Measurements from ENCODE around the gene ENOSF1. TPM values are rescaled to one million over a fixed set of nuclear protein-coding genes. Genes with fewer than 3 reads are reported as not detected.

The ENOSF1 gene
- total and polyA plus RNA-seq, 10 of the 15 experiments (the other 5 are each of a cell fraction or from before 2014, with no cell fraction given) = 12.5 to 43.3 (median 29.5) TPM

GRCh38 chr18:676069-676468, 36.4 kb downstream of the ENOSF1 start:
- TF ChIP-seq, protein P1, sequence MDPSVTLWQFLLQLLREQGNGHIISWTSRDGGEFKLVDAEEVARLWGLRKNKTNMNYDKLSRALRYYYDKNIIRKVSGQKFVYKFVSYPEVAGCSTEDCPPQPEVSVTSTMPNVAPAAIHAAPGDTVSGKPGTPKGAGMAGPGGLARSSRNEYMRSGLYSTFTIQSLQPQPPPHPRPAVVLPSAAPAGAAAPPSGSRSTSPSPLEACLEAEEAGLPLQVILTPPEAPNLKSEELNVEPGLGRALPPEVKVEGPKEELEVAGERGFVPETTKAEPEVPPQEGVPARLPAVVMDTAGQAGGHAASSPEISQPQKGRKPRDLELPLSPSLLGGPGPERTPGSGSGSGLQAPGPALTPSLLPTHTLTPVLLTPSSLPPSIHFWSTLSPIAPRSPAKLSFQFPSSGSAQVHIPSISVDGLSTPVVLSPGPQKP (IDR thresholded peaks at IDR 0.05; ENCODE audit: low read depth, low read length) = no peak
- TF ChIP-seq NRF1 (conservative IDR thresholded peaks at IDR 0.05; ENCODE audit: low read depth, low read length) = no peak
- no peak for TF ChIP-seq SKIL (IDR thresholded peaks at IDR 0.05; ENCODE audit: low read depth, poor library complexity, severe bottlenecking)
- no peak for TF ChIP-seq SIN3A (IDR thresholded peaks at IDR 0.05; ENCODE audit: low read depth, low read length)
- TF ChIP-seq, protein P2, sequence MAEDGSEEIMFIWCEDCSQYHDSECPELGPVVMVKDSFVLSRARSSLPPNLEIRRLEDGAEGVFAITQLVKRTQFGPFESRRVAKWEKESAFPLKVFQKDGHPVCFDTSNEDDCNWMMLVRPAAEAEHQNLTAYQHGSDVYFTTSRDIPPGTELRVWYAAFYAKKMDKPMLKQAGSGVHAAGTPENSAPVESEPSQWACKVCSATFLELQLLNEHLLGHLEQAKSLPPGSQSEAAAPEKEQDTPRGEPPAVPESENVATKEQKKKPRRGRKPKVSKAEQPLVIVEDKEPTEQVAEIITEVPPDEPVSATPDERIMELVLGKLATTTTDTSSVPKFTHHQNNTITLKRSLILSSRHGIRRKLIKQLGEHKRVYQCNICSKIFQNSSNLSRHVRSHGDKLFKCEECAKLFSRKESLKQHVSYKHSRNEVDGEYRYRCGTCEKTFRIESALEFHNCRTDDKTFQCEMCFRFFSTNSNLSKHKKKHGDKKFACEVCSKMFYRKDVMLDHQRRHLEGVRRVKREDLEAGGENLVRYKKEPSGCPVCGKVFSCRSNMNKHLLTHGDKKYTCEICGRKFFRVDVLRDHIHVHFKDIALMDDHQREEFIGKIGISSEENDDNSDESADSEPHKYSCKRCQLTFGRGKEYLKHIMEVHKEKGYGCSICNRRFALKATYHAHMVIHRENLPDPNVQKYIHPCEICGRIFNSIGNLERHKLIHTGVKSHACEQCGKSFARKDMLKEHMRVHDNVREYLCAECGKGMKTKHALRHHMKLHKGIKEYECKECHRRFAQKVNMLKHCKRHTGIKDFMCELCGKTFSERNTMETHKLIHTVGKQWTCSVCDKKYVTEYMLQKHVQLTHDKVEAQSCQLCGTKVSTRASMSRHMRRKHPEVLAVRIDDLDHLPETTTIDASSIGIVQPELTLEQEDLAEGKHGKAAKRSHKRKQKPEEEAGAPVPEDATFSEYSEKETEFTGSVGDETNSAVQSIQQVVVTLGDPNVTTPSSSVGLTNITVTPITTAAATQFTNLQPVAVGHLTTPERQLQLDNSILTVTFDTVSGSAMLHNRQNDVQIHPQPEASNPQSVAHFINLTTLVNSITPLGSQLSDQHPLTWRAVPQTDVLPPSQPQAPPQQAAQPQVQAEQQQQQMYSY (CRISPR knock-in tag; IDR thresholded peaks at IDR 0.05) = no peak
- TF ChIP-seq RFX5 (IDR thresholded peaks at IDR 0.05; ENCODE audit: low read depth, low read length) = no peak
- TF ChIP-seq USF1 (IDR thresholded peaks at IDR 0.05; ENCODE audit: borderline replicate concordance, extremely low read length, insufficient read depth, low read depth, low read length) = no peak
- TF ChIP-seq YY1 (IDR thresholded peaks at IDR 0.05; ENCODE audit: low read depth, low read length) = no peak
- no peak for TF ChIP-seq NR2F1 (conservative IDR thresholded peaks at IDR 0.05)
- no peak for TF ChIP-seq CBFB (IDR thresholded peaks at IDR 0.05; ENCODE audit: low read depth)
- TF ChIP-seq KLF5 (IDR thresholded peaks at IDR 0.05; ENCODE audit: partially characterized antibody) = no peak
- no peak for TF ChIP-seq DPF2 (IDR thresholded peaks at IDR 0.05)
- TF ChIP-seq CBX3 (IDR thresholded peaks at IDR 0.05; ENCODE audit: borderline replicate concordance, low read depth) = no peak
- TF ChIP-seq KAT2A (conservative IDR thresholded peaks at IDR 0.05; ENCODE audit: control insufficient read depth, low read depth, low read length) = no peak
- TF ChIP-seq ETV6 (conservative IDR thresholded peaks at IDR 0.05 in 1 of 2, IDR thresholded peaks at IDR 0.05 in 1 of 2; ENCODE audit: borderline replicate concordance in 1 of 2, low read depth in 1 of 2) = no peak
- no peak for TF ChIP-seq NBN (IDR thresholded peaks at IDR 0.05)
- TF ChIP-seq PML (IDR thresholded peaks at IDR 0.05; ENCODE audit: low read length) = no peak
- no peak for TF ChIP-seq FOXK2 (IDR thresholded peaks at IDR 0.05)
- ATAC-seq (no peak), DNase-seq (ENCODE audit: low read depth, low spot score) (no peak), FAIRE-seq (no peak)
- ChIA-PET POLR2A (interaction anchor here (1.3 kb wide), 1 partner anchor 18 kb away, joined by 4 read pairs; no protein-coding TSS in a partner anchor), RAD21 (ENCODE audit: unreplicated experiment) (no interaction called here), SMC1A (ENCODE audit: uncharacterized antibody, unreplicated experiment) (no interaction called here), CTCF (no interaction called here)
- in situ Hi-C loops (cut with MboI) (no loop called here), intact Hi-C loops (cut with micrococcal nuclease; ENCODE audit: unreplicated experiment) (loop anchor here (5.0 kb wide), 1 partner anchor 54 kb away; no protein-coding TSS in a partner anchor)
- no TSS peak for BruUV-seq (replicated peaks)
- H4K20me1 ChIP-seq (ENCODE audit: control insufficient read depth, insufficient read depth) = no peaks in the 10 kb centered on the region
- H3K79me2 ChIP-seq (ENCODE audit: control insufficient read depth, insufficient read depth, low read length) = no peaks in the 10 kb centered on the region
- H2AFZ ChIP-seq (ENCODE audit: control insufficient read depth, low read depth, low read length) = no peak overlapping the region
- no peak overlapping the region for H3K9ac ChIP-seq (ENCODE audit: control insufficient read depth, insufficient read depth, low read length)
- H3K9me3 ChIP-seq (replicated peaks; ENCODE audit: control insufficient read depth, insufficient read depth, low read length) = no peaks in the 10 kb centered on the region
- no peak overlapping the region for H3K27ac ChIP-seq (ENCODE audit: control insufficient read depth, insufficient read depth)
- no peaks in the 10 kb centered on the region for H3K4me1 ChIP-seq (ENCODE audit: control insufficient read depth, insufficient read depth, low read length)
- H3K4me3 ChIP-seq = no peak overlapping the region
- no peaks in the 10 kb centered on the region for H3K27me3 ChIP-seq (replicated peaks in 1 of 2; ENCODE audit: control insufficient read depth in 2 of 2, insufficient read depth in 2 of 2, low read length in 1 of 2)
- H3K36me3 ChIP-seq (ENCODE audit: control insufficient read depth in 2 of 2, insufficient read depth in 2 of 2, low read length in 1 of 2) = peaks cover 4 to 25% of the 10 kb centered on the region in 2 experiments
- no peak overlapping the region for H3K4me2 ChIP-seq (ENCODE audit: control insufficient read depth, insufficient read depth)
- WGBS (ENCODE audit: insufficient coverage, insufficient replicate concordance, low lambda C conversion rate, missing lambda C conversion rate) = 88% methylated on average over 5 of the region's 5 CpGs

Data from GM12878 (cell line).